NCI-H460 (cell line): ENCODE results near the gene GLB1L. TPM values are rescaled to one million over a fixed set of nuclear protein-coding genes. Genes with fewer than 3 reads are reported as not detected.
"Not testable (repeated sequence)": the region's sequence is repeated elsewhere in the genome, so short reads cannot be mapped to it uniquely, and the experiment has no call there.

ENCODE experiments used
- DNase-seq: peaks from one replicate; pipeline ENCODE4 v3.0.0-alpha.2; 2016; ENCODE audit warnings: low read depth; ENCODE audit errors: extremely low read depth
- total RNA-seq: library from RNA; depleted of rRNA; stranded (reverse); fragments of >200 nt; shearing (Covaris generic); gene quantifications from 2 replicates; pipeline ENCODE4 v1.2.3, GENCODE V29; 2014

GLB1L gene
- total RNA-seq, 1 experiment from 2014 or later = 14.0 TPM

DNA sequence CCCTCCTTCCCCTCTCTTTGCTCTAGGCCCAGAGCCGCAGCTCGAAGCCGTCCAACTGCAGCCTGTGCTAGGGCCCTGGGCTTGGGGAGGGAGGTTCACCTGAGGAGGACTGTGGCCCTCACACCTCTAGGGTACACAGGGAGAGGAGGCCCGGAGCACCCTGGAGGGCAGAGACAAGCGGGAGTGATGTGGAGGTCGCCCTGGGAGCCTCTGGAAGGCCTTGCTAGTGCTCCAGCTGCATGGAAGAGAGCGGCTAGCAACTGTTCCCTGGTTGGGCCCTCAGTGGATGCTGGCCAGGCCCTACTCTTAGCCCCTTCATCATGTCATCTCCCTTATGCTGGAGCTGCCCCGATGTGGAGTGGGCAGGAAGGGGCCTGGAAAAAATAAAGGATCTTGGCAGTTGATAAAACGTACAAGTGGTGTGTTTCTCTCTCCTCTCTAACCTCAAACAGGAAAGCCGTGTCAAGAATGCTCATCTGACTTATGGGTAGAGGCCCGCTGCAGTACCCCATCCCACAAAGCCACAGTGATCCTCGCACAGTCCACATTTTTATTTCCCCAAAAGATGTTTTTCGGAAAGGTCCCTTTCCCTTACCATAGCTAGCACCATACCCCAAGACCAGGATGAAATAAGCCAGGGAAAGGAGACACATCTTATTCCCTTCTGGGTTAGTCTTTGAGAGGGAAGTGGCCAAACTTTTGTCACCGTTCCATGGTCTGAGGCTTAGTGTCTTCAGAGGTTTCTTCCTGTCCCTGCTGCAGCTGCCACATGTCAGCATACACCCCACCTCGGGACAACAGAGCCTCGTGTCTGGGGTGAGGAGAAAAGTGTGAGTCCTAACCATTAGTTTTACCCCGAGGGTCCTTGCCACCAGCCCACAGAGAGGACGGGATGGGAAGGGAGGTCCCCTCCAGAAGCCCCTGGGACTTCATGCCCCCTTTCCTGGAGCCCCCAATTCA lies 35.7 kb downstream of the GLB1L start:
- no peak for DNase-seq

GRCh38 chr2:219207884-219208740 lies 37.1 kb downstream of the GLB1L start:
- DNase-seq = no peak

DNA sequence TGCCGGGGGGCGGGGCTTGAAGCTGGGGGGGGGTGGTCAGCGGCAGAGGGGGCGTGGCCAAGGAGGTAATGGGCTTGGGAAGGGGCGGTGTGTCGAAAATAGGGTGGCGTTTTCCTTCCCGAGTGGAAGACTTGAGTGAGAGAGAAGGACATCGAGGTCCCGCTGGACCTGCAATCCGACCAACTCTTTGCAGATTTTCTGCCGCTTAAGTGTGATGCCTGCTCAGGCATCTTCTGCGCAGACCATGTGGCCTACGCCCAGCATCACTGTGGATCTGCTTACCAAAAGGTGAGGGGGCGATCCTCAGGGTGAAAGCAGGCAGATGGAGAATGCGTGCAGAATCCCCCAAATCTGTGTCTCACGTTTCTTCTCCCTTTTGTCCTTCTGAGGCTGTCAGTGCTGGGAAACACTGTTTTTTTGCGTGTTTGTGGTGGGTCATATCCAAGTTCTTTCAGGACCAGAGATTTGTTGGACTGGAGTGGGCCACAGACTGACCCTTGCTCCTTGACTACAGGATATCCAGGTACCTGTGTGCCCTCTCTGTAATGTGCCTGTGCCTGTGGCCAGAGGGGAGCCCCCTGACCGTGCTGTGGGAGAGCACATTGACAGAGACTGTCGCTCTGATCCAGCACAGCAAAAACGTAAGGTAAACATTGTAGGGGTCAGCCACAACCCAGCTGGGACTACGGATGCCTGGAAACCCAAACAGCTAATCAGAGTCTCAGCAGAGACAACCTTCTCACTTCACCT lies 37.9 kb downstream of the GLB1L start:
- DNase-seq = no peak

DNA sequence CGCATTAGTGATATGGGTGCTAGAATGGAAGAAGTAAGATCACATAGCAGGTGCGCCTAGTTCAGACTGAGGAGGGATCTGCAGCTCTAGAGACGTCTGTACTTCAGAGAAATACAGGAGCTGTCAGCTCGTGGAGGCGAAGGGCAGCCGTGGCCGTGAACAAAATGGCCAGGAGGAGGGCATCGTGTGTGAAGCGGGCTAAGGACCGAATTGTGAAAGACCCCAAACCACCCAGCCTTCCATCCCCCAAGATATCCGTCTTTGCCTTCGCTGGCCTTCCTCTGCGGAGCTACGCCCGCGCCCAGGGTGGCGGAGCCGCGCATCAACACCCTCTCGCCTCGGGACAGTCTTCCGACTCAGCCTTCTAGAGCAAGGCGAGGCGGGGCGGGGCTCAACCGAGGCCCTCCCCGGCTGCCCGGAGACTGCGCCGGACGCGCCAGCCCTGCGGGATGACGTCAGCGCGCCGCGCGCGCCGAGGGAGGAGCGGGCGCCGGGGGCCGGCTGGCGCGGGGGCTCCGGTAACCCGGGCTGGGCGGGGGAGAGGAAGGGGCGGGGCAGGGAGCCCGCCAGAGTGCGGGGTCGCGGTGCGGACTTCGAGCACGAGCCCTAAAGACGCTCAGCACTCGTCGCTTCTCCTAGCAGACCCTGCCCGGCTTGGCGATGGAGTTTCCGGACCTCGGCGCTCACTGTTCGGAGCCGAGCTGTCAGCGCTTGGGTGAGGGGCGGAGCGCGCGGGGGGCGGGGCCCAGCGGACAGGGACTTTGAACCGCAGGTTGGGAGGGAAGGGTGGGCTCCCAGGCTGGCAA lies 38.7 kb downstream of the GLB1L start, which contains the start of gene ZFAND2B:
Gene ZFAND2B, plus strand, starts transcription at position 455 of the 806 bp plus-strand sequence. Its CDS starts 206 bp downstream, at position 661.
- peak; percentile 92 for DNase-seq

DNA sequence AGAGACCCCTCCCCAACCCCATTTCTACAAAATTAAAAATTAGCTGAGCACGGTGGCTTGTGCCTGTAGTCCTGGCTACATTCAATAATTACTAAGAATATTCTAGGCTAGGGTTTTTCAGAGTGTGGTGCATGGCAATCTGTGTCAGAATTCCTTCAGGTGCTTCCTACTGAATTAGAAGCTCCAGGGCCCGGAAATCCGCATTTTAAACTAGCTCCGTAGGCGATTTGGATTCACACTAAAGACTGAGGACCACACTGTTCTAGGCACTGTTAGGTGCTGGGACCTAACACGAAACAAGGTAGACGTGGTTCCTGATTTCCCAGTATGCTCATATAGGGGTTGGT lies 39.3 kb downstream of the GLB1L start:
- DNase-seq = no peak

- no peak for DNase-seq
Observed at GRCh38 chr2:219205165-219205538, 40.1 kb downstream of the GLB1L start.

- DNase-seq = no peak
Observed at GRCh38 chr2:219204425-219205164, 40.6 kb downstream of the GLB1L start.

GRCh38 chr2:219201331-219201730 lies 43.9 kb downstream of the GLB1L start:
- not testable (repeated sequence) for DNase-seq

DNA sequence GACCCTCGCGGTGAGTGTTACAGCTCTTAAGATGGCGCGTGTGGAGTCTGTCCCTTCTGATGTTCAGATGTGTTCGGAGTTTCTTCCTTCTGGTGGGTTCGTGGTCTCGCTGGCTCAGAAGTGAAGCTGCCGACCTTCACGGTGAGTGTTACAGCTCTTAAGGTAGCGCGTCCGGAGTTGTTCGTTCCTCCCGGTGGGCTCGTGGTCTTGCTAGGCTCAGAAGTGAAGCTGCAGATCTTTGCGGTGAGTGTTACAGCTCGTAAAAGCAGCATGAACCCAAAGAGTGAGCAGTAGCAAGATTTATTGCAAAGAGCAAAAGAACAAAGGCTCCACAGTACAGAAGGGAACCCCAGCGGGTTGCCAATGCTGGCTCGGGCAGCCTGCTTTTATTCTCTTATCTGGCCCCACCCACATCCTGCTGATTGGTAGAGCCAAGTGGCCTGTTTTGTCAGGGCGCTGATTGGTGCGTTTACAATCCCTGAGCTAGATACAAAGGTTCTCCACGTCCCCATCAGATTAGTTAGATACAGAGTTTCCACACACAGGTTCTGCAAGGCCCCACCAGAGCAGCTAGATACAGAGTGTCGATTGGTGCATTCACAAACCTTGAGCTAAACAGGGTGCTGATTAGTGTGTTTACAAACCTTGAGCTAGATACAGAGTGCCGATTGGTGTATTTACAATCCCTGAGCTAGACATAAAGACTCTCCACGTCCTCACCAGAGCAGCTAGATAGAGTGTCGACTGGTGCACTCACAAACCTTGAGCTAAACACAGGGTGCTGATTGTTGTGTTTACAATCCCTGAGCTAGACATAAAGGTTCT lies 44.5 kb downstream of the GLB1L start:
- not testable (repeated sequence) for DNase-seq

- DNase-seq = no peak
Observed at GRCh38 chr2:219199470-219200211, 45.6 kb downstream of the GLB1L start.

GRCh38 chr2:219198974-219199373 lies 46.3 kb downstream of the GLB1L start:
- DNase-seq = no peak

DNA sequence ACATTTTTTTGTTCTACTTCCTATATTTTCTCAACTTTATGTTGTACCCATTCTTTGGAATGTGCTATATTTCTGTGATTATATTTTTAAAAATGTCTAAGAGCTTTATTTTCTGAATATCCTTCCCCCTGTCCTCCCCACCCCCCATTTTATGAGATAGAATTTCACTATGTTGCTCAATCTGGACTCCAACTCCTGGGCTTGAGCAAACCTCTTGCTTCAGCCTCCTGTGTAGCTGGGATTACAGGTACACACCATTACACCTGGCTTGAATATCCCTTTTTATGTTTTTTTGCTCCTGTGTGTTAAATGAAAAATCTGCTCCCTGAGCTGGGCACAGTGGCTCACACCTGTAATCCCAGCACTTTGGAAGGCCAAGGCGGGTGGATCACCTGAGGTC lies 47.9 kb downstream of the GLB1L start:
- no peak for DNase-seq

GRCh38 chr2:219186754-219187456 lies 58.3 kb downstream of the GLB1L start:
- DNase-seq = no peak
